ENCODE results near the gene IFNAR2. TPM values are rescaled to one million over a fixed set of nuclear protein-coding genes. Genes with fewer than 3 reads are reported as not detected.

Gene IFNAR2
- total RNA-seq, 2 donors from 2014 or later, result 5.4 to 5.8 TPM

DNA sequence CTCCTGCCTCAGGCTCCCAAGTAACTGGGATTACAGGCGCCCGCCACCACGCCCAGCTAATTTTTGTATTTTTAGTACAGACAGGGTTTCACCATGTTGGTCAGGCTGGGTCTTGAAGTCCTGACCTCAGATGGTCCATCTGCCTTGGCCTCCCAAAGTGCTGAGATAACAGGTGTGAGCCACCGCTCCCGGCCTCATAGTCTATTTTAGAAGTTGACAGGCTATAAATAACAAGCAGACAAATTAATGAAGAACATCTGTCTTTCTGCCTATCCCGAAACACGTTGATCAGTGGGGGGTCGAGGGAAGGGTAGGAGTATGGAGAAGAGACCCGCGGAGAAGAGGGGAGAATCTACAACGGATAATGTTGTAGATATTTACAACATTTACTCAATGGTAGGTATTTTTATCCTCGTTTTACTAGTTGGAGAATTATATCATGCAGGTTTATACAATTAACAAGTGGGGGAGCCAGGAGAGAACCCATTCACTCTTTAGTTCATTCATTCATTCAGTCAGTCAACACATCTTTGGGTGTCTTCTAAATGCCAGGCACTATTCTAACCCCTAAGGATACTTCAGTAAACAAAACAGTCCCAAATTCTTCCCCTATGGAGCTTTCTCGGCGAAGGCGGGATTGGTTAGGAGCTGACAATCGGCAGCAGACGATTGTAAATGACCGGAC lies 497 bp upstream of the IFNAR2 start:
- Histone ChIP-seq H3K4me1 (peaks cover 0 to 31% of the 10 kb centered on the region in 2 donors), H3K36me3 (no peaks in the 10 kb centered on the region), H3K27me3 (no peaks in the 10 kb centered on the region), H3K4me3 (peak overlapping the region; percentile 84 to 97), H3K9me3 (no peaks in the 10 kb centered on the region), H3K27ac (peak overlapping the region; percentile 50 to 96)
- TF ChIP-seq, protein P1, sequence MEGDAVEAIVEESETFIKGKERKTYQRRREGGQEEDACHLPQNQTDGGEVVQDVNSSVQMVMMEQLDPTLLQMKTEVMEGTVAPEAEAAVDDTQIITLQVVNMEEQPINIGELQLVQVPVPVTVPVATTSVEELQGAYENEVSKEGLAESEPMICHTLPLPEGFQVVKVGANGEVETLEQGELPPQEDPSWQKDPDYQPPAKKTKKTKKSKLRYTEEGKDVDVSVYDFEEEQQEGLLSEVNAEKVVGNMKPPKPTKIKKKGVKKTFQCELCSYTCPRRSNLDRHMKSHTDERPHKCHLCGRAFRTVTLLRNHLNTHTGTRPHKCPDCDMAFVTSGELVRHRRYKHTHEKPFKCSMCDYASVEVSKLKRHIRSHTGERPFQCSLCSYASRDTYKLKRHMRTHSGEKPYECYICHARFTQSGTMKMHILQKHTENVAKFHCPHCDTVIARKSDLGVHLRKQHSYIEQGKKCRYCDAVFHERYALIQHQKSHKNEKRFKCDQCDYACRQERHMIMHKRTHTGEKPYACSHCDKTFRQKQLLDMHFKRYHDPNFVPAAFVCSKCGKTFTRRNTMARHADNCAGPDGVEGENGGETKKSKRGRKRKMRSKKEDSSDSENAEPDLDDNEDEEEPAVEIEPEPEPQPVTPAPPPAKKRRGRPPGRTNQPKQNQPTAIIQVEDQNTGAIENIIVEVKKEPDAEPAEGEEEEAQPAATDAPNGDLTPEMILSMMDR (IDR thresholded peaks at IDR 0.05), result no peak
- no peak for DNase-seq (ENCODE audit: low spot score)

- peak overlapping the region; percentile 95 to 96 for H3K27ac ChIP-seq
- H3K4me3 ChIP-seq, result peak overlapping the region; percentile 84 to 97
- no peaks in the 10 kb centered on the region for H3K27me3 ChIP-seq
- H3K36me3 ChIP-seq, result no peaks in the 10 kb centered on the region
- H3K4me1 ChIP-seq, result peaks cover 0 to 38% of the 10 kb centered on the region in 2 donors
- H3K9me3 ChIP-seq, result no peaks in the 10 kb centered on the region
- no peak for DNase-seq (ENCODE audit: low spot score)
- TF ChIP-seq, protein P1 (IDR thresholded peaks at IDR 0.05), result no peak
Measured at GRCh38 chr21:33230545-33231324, 997 bp downstream of the IFNAR2 start.

- Histone ChIP-seq H3K4me1 (peaks cover 0 to 44% of the 10 kb centered on the region in 2 donors), H3K4me3 (peak overlapping the region in 1 of 2 donors; percentile 97), H3K36me3 (no peaks in the 10 kb centered on the region), H3K27ac (peak overlapping the region in 1 of 2 donors; percentile 10), H3K9me3 (no peaks in the 10 kb centered on the region), H3K27me3 (no peaks in the 10 kb centered on the region)
- TF ChIP-seq, protein P1 (IDR thresholded peaks at IDR 0.05), result no peak
- no peak for DNase-seq (ENCODE audit: low spot score)
Measured at GRCh38 chr21:33231526-33231925, 1.8 kb downstream of the IFNAR2 start.

DNA sequence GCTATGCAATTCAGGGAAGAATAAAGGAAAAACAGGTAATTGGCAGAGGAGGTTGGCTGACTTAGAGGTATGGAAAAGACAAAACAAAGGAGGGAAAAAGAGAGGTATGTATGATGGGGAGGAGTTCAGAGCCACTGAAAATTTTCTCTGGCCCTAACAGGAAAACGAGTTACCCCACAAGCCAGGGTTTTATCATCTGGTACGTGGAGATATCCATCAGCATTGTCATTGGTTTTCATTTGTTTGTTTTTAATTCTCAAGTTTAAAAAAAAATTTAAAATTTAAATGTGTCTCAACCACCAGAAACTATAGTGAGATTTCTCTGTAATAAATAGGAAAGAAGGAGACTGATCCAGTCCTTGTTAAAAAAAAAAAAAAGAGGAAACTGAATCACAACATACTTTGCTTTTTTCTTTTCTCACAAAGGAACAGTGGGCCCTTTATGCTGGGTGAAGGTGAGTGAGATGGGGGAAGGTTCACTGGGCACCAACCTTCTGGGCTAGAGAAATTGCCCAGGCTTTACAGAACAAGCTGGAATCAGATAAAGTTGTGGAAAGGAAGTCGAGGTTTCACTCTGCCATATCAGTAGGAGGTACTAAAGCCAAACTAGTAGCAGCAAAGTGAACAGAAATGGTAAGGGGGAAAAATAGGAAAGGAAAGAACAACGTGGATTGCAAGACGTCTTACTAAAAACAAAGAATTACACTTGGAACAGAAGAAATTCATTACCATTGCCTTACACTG lies 2.7 kb downstream of the IFNAR2 start:
- Histone ChIP-seq H3K4me3 (no peak overlapping the region), H3K27ac (peak overlapping the region in 1 of 2 donors; percentile 10), H3K9me3 (no peaks in the 10 kb centered on the region), H3K27me3 (no peaks in the 10 kb centered on the region), H3K36me3 (no peaks in the 10 kb centered on the region), H3K4me1 (peaks cover 0 to 49% of the 10 kb centered on the region in 2 donors)
- TF ChIP-seq, protein P1 (IDR thresholded peaks at IDR 0.05), result no peak
- DNase-seq (ENCODE audit: low spot score), result no peak

DNA sequence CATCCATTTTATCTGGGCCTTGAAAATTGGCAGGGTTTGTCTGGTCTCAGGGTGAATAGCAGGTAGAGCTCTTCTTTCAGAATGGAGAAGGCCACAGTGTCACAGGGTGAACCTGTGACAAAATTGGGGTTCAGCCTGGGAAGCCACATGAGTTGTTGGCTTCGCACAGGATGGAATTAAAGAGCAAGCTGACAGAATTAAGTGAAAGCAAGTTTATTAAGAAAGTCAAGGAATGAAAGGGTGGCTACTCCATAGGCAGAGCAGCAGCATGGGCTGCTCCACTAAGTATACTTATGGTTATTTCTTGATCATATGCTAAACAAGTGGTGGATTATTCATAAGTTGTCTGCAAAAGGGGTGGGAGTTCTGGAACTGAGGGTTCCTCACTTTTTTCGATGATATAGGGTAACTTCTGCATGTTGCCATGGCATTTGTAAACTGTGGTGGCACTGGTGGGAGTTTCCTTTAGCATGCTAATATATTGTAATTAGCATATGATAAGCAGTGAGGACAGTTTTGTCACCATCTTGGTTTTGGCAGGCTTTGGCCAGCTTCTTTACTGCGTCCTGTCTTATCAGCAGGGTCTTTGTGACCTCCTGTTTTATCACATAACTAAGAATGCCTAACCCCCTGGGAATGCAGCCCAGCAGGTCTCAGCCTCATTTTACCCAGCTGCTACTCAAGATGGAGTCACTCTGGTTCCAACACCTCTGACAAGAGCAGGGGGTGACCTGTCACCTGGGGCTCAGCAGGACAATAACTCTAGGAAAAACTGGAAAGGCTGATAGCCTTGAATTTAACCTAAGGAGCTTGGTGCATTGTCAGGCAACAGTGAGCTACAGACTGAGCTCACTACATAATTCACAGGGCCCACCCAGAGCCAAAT lies 5.1 kb downstream of the IFNAR2 start:
- Histone ChIP-seq H3K4me3 (no peak overlapping the region), H3K36me3 (no peaks in the 10 kb centered on the region), H3K27me3 (no peaks in the 10 kb centered on the region), H3K27ac (no peak overlapping the region), H3K4me1 (peaks cover 0 to 41% of the 10 kb centered on the region in 2 donors), H3K9me3 (no peaks in the 10 kb centered on the region)
- TF ChIP-seq, protein P1 (IDR thresholded peaks at IDR 0.05), result no peak
- no peak for DNase-seq (ENCODE audit: low spot score)

Measured in right atrium auricular region (tissue), 2 donors.